GM12874 (cell line): ENCODE results near the gene PRPSAP2.

Experiments used
- CTCF ChIP-seq: IDR thresholded peaks from 2 replicates; pipeline ENCODE4 v1.5.1; 2011; ENCODE audit warnings: low read depth, mild to moderate bottlenecking, control low read depth, low read length, moderate library complexity; ENCODE audit not compliant: insufficient read depth

PRPSAP2 gene

GRCh38 chr17:18877104-18877645 lies 19.2 kb downstream of the PRPSAP2 start:
- TF ChIP-seq CTCF: no peak

GRCh38 chr17:18888766-18889290 lies 30.9 kb downstream of the PRPSAP2 start:
- no peak for TF ChIP-seq CTCF

GRCh38 chr17:18889658-18890057 lies 31.7 kb downstream of the PRPSAP2 start:
- no peak for TF ChIP-seq CTCF

- TF ChIP-seq CTCF: no peak
These were observed 33.6 kb downstream of the PRPSAP2 start for GRCh38 chr17:18891541-18891940.

GRCh38 chr17:18896146-18896545 lies 38.2 kb downstream of the PRPSAP2 start:
- TF ChIP-seq CTCF: no peak

GRCh38 chr17:18896947-18897346 lies 39.0 kb downstream of the PRPSAP2 start:
- no peak for TF ChIP-seq CTCF

- no peak for TF ChIP-seq CTCF
These were observed 46.6 kb downstream of the PRPSAP2 start for GRCh38 chr17:18904482-18904881.
